ENCODE measurements around the gene ASXL1.
"Not testable (repeated sequence)": the region's sequence is repeated elsewhere in the genome, so short reads cannot be mapped to it uniquely, and the experiment has no call there.

The ASXL1 gene

DNA sequence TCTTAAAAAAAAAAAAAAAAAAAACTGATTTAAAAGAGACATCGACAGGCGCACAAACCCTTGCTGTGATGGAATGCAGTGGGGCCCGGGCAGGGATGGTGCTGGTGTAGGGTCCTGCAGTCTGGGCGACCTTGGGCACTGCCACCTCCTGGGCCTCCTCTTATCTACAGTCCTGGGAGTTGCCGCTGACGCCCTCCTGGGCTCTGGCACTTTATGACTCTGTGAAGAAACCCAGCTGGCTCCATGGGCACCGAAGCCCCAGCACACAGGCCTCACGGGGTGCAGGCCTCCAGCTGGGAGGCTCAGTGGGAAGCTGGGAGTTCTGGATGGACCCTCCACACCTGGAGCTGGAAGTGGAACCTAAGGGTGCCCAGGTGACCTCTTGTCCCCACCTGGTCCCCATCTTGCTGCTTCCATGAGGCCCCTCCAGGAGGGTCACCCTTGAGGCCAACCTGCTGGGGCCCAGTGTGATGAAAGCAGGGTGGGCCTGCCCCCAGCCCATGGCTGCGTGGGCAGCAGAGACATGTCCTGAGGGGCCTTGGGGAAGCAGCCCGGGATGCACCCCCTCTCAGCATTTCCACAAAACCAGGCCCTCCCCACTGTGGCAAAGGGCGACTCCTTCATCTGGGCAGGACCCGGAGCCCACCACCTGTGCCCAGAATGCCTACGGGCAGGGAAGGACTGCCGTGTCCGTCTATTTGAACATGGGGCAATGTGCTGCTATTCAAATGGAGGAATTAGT lies 104.9 kb downstream of the ASXL1 start:
- WGBS, 2 experiments (ENCODE audit: insufficient coverage in 2 of 2): 95 to 97% methylated on average over 10 to 13 of the region's 15 CpGs
- H3K4me3 ChIP-seq (ENCODE audit: extremely low read depth, insufficient read depth, low read length, poor library complexity, severe bottlenecking): no peak overlapping the region
- no peaks in the 10 kb centered on the region for H3K9me3 ChIP-seq (ENCODE audit: control insufficient read depth, low read length)
- H3K27ac ChIP-seq (ENCODE audit: low read depth, low read length, severe bottlenecking): peak overlapping the region; percentile 29
- peaks cover 42% of the 10 kb centered on the region for H3K4me1 ChIP-seq (ENCODE audit: control insufficient read depth, insufficient read depth, low read length, poor library complexity, severe bottlenecking)
- H3K36me3 ChIP-seq (ENCODE audit: control insufficient read depth, insufficient read depth, low read length): peaks cover 78% of the 10 kb centered on the region

DNA sequence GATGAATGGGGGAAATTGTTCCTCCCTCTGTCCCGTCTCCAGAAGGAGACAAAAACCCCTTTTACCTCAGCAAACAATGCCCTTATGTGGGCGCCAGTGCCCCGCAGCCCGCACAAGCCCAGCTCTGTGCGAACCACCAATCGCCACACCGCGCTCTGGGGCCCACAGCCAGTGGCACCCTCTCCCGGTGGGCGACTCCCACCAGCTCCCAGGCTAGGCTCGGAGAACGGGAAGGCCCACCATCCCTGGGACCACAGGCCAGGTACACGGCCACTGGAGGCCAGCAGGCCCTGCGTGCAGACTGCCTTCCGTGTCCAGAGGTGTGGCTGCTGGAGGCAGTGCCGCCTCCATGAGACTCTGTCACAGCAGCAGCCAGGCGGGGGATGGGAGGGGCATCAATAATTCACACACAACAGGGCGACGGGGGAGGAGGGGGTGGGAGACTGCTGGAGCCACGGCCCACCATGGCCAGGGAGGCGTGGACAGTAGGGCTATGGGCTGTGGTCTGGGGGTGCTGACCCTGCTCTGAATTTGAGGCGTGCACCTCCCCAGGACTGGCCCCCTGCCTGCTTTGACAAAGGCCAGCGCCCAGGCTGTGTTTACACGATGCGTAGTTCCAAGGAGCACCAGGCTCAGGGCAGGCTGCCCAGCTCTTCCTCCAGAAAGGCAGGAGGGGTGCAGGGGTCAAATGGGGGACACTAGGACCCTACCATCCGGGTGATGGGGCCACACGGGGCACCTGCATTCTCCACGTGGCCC lies 105.7 kb downstream of the ASXL1 start:
- Histone ChIP-seq H3K27ac (ENCODE audit: low read depth, low read length, severe bottlenecking) (peak overlapping the region; percentile 29), H3K4me3 (ENCODE audit: extremely low read depth, insufficient read depth, low read length, poor library complexity, severe bottlenecking) (no peak overlapping the region), H3K36me3 (ENCODE audit: control insufficient read depth, insufficient read depth, low read length) (peaks cover 85% of the 10 kb centered on the region), H3K9me3 (ENCODE audit: control insufficient read depth, low read length) (no peaks in the 10 kb centered on the region), H3K4me1 (ENCODE audit: control insufficient read depth, insufficient read depth, low read length, poor library complexity, severe bottlenecking) (peaks cover 39% of the 10 kb centered on the region)
- WGBS, 2 experiments (ENCODE audit: insufficient coverage in 2 of 2): 81 to 90% methylated on average over 17 to 20 of the region's 28 CpGs

DNA sequence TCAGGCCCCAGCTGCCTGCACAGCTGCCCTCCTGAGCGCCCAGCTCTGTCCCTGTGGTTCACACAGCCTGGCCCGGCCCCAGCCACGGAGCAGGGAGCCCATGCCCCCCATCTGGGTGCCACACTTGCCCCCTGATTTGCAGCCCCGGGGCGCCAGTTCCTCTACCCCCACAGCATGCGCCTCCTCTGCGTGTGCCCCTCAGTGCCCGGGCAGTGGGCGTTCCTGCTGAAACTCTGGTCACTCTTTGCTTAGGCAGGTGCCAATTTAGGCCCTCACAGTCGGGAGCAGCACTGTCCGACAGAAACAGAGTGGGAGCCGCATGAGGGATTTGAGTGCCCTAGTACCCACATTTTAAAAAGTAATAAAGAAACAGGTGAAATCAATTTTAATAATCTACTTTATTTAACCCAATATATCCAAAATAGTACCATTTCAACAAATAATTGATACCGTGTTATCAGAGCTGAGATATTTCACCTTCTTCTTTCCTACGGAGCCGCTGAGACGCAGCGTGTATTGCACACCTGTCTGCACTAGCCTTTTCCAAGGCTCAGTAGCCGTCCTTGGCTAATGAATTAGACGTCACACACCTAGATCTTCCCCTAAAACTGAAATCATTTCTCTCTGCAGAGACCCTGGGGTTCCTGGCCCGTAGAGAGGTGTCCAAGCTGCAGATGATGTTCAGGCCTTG lies 106.4 kb downstream of the ASXL1 start:
- Histone ChIP-seq H3K9me3 (ENCODE audit: control insufficient read depth, low read length) (no peaks in the 10 kb centered on the region), H3K4me1 (ENCODE audit: control insufficient read depth, insufficient read depth, low read length, poor library complexity, severe bottlenecking) (peaks cover 45% of the 10 kb centered on the region), H3K4me3 (ENCODE audit: extremely low read depth, insufficient read depth, low read length, poor library complexity, severe bottlenecking) (no peak overlapping the region), H3K36me3 (ENCODE audit: control insufficient read depth, insufficient read depth, low read length) (peaks cover 85% of the 10 kb centered on the region), H3K27ac (ENCODE audit: low read depth, low read length, severe bottlenecking) (peak overlapping the region; percentile 76)
- whole genome bisulfite sequencing, 2 experiments (ENCODE audit: insufficient coverage in 2 of 2): 95 to 97% methylated on average over 16 to 17 of the region's 20 CpGs

DNA sequence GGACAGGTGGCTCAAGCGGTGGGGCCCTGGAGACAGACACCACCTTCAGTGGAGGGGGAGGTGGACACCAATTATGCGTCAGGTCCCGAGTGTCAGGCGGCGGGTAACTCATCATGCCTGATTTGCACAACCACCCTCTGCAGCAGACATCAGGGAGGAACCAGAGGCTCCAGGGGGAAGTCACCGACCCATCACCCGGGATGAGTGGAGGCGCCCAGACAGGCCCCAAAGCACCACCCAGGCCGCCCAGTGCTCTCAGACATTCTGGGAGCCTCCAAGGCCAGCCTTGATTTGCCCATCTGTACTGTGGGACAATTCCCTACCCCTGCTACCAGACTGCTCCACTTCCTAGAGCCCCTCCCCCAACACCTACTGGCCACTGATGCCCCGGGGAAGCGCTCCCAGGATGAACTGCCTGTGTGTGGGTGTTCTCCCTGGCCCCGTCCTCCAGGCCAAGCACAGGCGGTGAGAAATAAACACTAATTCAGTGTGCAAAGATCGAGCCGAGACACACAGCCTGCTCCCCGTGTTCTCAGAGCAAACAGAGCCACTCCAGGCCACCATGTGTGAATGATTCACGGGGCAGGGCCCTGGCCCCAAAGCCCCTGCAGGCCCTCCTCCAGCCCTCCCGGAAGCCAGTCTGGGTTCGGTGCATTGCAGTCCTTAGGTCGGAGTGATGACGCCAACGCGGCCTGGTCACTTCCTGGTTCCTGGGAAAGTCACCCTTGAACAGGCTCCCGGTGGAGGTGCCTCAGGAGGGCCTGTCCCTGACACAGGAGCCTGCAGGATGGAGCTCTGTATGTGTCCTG lies 107.2 kb downstream of the ASXL1 start:
- 86 to 88% methylated on average over 22 to 23 of the region's 24 CpGs for WGBS, 2 experiments (ENCODE audit: insufficient coverage in 2 of 2)
- no peaks in the 10 kb centered on the region for H3K9me3 ChIP-seq (ENCODE audit: control insufficient read depth, low read length)
- H3K36me3 ChIP-seq (ENCODE audit: control insufficient read depth, insufficient read depth, low read length): peaks cover 81% of the 10 kb centered on the region
- peaks cover 49% of the 10 kb centered on the region for H3K4me1 ChIP-seq (ENCODE audit: control insufficient read depth, insufficient read depth, low read length, poor library complexity, severe bottlenecking)
- no peak overlapping the region for H3K4me3 ChIP-seq (ENCODE audit: extremely low read depth, insufficient read depth, low read length, poor library complexity, severe bottlenecking)
- peak overlapping the region; percentile 76 for H3K27ac ChIP-seq (ENCODE audit: low read depth, low read length, severe bottlenecking)

DNA sequence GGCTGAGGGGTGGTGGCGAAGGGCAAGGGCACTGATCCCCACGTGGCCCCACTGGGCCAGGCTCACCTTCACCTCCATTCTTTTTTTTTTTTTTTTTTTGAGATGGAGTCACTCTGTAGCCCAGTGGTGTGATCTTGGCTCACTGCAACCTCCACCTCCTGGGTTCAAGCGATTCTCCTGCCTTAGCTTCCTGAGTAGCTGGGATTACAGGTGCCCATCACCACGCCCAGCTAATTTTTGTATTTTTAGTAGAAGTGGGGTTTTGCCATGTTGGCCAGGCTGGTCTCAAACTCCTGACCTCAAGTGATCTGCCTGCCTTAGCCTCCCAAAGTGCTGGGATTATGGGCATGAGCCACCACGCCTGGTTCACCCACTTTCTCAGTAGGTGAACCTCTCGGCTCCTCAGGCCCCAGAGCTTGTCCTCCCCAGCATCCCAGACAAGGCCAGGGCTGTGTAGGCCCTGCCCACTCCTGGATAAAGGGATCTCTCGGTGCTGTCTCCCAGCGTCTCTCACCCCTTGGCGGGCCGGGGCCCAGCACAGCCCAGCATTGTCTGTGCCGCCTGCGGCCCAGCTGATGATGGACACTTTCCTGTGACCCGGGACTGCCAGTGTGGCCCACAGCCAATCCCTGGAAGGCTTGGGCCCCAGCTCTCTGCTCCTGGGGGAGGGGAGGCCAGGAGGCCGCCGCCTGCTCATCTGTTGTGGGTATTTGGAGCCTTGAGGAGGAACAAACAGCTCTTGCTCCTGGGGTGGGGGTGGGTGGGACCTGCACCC lies 108.0 kb downstream of the ASXL1 start:
- H3K4me3 ChIP-seq (ENCODE audit: extremely low read depth, insufficient read depth, low read length, poor library complexity, severe bottlenecking); H3K9me3 ChIP-seq (ENCODE audit: control insufficient read depth, low read length): not testable (repeated sequence)
- WGBS, 2 experiments (ENCODE audit: insufficient coverage in 2 of 2): 74 to 92% methylated on average over 5 to 11 of the region's 15 CpGs
- H3K4me1 ChIP-seq (ENCODE audit: control insufficient read depth, insufficient read depth, low read length, poor library complexity, severe bottlenecking): peaks cover 55% of the 10 kb centered on the region
- H3K36me3 ChIP-seq (ENCODE audit: control insufficient read depth, insufficient read depth, low read length): peaks cover 82% of the 10 kb centered on the region
- peak overlapping the region; percentile 76 for H3K27ac ChIP-seq (ENCODE audit: low read depth, low read length, severe bottlenecking)

DNA sequence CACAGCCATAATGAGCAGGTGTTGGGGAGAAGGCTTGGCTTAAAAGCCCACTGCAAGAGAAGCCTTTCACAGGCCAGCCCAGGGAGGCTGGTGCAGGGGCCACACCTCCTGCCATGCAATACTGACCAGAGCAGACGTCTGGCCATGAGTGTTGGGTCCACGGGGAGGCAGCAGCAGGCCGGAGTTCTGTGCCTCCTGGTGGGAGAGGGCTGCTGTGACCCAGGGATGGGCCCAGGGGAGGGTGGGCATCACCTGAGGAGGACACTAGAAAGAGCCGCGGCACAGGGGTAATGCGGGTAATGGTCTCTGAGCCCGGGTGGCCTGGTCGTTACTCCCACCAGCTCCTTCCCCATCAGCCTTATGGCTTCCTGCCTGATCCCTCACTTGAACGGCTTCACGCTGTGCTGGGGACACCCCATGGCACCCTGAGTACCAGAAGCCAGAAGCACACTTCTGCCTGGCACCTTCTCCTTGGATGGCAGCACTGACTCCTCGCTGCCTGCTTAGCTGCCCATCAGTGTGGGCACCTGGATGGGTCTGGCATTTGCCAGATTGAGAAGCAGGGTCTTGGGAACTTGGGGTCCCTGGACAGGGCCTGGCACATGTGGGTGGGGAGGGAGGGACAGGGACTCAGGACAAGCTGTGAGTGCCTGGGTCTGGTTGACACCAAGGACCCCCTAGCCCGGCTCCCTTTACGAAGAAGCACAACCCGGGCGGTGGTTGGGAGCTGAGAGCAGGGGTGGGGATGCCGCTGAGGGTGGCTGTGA lies 108.8 kb downstream of the ASXL1 start:
- Histone ChIP-seq H3K4me3 (ENCODE audit: extremely low read depth, insufficient read depth, low read length, poor library complexity, severe bottlenecking) (no peak overlapping the region), H3K36me3 (ENCODE audit: control insufficient read depth, insufficient read depth, low read length) (peaks cover 84% of the 10 kb centered on the region), H3K27ac (ENCODE audit: low read depth, low read length, severe bottlenecking) (no peak overlapping the region), H3K9me3 (ENCODE audit: control insufficient read depth, low read length) (no peaks in the 10 kb centered on the region), H3K4me1 (ENCODE audit: control insufficient read depth, insufficient read depth, low read length, poor library complexity, severe bottlenecking) (peaks cover 63% of the 10 kb centered on the region)
- 91 to 96% methylated on average over 8 to 16 of the region's 16 CpGs for WGBS, 2 experiments (ENCODE audit: insufficient coverage in 2 of 2)

DNA sequence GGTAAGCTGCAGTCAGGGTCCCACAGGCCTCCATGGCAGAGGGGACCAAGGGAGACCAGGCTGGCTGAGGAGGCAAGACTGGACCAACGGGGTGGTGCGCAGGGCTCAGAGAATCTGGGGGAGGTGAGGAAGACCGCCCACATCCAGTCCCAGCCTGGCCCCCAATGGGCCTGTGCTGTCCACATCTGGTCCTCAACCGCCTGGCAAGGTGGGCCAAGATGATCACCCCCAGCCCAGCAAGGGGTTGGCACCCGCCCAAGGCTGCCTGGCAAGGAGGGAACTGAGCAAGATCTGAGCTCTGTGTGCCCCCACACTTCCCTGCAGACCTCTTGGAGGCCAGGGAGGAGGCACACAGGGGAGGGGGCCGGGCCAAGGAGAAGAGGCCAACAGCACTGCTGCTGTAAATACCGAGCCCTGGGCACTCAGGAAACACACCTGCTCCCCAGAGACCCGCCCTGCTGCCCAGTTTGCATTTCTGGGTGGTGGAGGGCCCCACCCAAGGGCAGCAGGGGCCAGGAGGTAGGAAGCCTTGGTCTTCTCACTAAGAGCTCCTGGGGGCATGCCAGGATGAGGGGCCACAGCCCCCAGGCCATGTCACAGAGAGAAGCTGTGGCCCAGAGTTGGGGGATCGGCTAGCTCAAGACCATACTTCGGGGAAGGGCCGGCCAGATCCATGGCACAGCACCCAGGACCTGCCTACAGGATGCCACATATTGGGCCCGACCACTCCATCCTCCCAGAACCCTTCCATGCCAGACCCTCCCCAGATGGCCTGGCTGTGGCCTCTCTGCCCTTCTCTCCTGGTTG lies 109.6 kb downstream of the ASXL1 start:
- peaks cover 63% of the 10 kb centered on the region for H3K4me1 ChIP-seq (ENCODE audit: control insufficient read depth, insufficient read depth, low read length, poor library complexity, severe bottlenecking)
- H3K9me3 ChIP-seq (ENCODE audit: control insufficient read depth, low read length): no peaks in the 10 kb centered on the region
- peaks cover 86% of the 10 kb centered on the region for H3K36me3 ChIP-seq (ENCODE audit: control insufficient read depth, insufficient read depth, low read length)
- WGBS, 2 experiments (ENCODE audit: insufficient coverage in 2 of 2): 95 to 96% methylated on average over 8 to 9 of the region's 12 CpGs
- H3K27ac ChIP-seq (ENCODE audit: low read depth, low read length, severe bottlenecking): no peak overlapping the region
- no peak overlapping the region for H3K4me3 ChIP-seq (ENCODE audit: extremely low read depth, insufficient read depth, low read length, poor library complexity, severe bottlenecking)

DNA sequence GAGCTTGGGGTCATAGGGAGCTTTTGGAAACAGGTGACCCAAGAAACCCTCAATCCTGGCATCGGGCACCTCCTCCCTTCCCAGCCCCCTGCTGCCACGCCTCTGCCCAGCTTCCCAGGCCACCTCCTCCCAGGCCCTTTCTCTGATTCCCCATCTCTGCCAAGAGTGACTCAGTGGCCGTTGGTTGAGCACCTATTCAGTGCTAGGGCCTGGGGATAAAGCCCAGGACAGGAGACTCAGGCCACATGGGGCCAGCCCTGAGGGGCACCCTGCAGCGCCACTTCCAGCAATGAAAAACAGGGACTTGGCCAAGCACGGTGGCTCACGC lies 110.1 kb downstream of the ASXL1 start:
- H3K4me1 ChIP-seq (ENCODE audit: control insufficient read depth, insufficient read depth, low read length, poor library complexity, severe bottlenecking): peaks cover 66% of the 10 kb centered on the region
- WGBS, 2 experiments (ENCODE audit: insufficient coverage in 2 of 2): 98 to 100% methylated on average over 6 of the region's 6 CpGs

DNA sequence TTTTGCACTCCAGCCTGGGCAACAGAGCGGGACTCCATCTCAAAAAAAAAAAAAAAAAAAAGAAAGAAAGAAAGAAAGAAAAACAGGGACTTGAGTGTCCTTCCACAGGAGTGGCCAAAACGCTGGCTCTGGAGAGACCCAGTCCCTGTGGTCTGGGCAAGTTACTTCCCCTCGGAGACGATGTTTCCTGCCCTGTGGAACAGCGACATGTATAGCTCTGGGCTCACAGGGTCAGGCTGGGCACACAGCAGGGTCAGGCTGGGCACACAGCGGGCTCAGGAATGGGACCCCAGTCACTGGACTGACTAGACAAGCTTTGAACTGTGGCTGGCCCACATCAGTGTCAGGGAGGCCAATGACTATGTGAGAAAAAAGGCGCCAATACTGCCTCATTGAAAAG lies 110.7 kb downstream of the ASXL1 start:
- Histone ChIP-seq H3K9me3 (ENCODE audit: control insufficient read depth, low read length) (no peaks in the 10 kb centered on the region), H3K4me3 (ENCODE audit: extremely low read depth, insufficient read depth, low read length, poor library complexity, severe bottlenecking) (no peak overlapping the region), H3K4me1 (ENCODE audit: control insufficient read depth, insufficient read depth, low read length, poor library complexity, severe bottlenecking) (peaks cover 68% of the 10 kb centered on the region), H3K36me3 (ENCODE audit: control insufficient read depth, insufficient read depth, low read length) (peaks cover 86% of the 10 kb centered on the region), H3K27ac (ENCODE audit: low read depth, low read length, severe bottlenecking) (no peak overlapping the region)
- whole genome bisulfite sequencing, 2 experiments (ENCODE audit: insufficient coverage in 2 of 2): 90 to 94% methylated on average over 6 to 7 of the region's 7 CpGs

More for the DNA sequence above, 110.1 kb downstream of the ASXL1 start:
- H3K9me3 ChIP-seq (ENCODE audit: control insufficient read depth, low read length): no peaks in the 10 kb centered on the region
- peak overlapping the region; percentile 16 for H3K27ac ChIP-seq (ENCODE audit: low read depth, low read length, severe bottlenecking)
- peaks cover 86% of the 10 kb centered on the region for H3K36me3 ChIP-seq (ENCODE audit: control insufficient read depth, insufficient read depth, low read length)
- no peak overlapping the region for H3K4me3 ChIP-seq (ENCODE audit: extremely low read depth, insufficient read depth, low read length, poor library complexity, severe bottlenecking)
